GM23338 (cell line): ENCODE data around the gene EHD2. TPM values are rescaled to one million over a fixed set of nuclear protein-coding genes. Genes with fewer than 3 reads are reported as not detected.
A peak's percentile ranks its signal among the peaks of the same experiment; 100 is the strongest.

Experiments
- ATAC-seq: fragments of 200-7000 bp; cut with Tn5 transposase; 3 replicates; pipeline ENCODE4 v1.9.1; 2020
- DNase-seq: peaks from one replicate; pipeline ENCODE4 v3.0.0-alpha.2; 2015; ENCODE audit warnings: low spot score
- H2AFZ ChIP-seq: fragments of 200-600 bp; sonication (generic); 2 replicates; pipeline ENCODE4 v1.8.0; 2016; ENCODE audit warnings: antibody characterized with exemption, mild to moderate bottlenecking, moderate library complexity
- H3F3A ChIP-seq: fragments of 200-600 bp; sonication (generic); replicated peaks from 2 replicates; pipeline ENCODE4 v1.8.0; 2017; ENCODE audit warnings: antibody characterized with exemption, mixed run types, low read depth
- H3K27ac ChIP-seq: fragments of 200-600 bp; sonication (generic); 2 replicates; pipeline ENCODE4 v1.6.1; 2016; ENCODE audit warnings: low read depth
- H3K27me3 ChIP-seq: fragments of 200-600 bp; sonication (generic); 2 replicates; pipeline ENCODE4 v1.8.0; 2016; ENCODE audit warnings: mild to moderate bottlenecking, mixed run types, moderate library complexity; ENCODE audit not compliant: insufficient read depth
- H3K36me3 ChIP-seq: fragments of 200-600 bp; sonication (generic); 2 replicates; pipeline ENCODE4 v1.8.0; 2016; ENCODE audit warnings: mild to moderate bottlenecking; ENCODE audit not compliant: insufficient read depth
- H3K4me1 ChIP-seq: fragments of 200-600 bp; sonication (generic); 2 replicates; pipeline ENCODE4 v1.8.0; 2016; ENCODE audit warnings: mild to moderate bottlenecking, moderate library complexity; ENCODE audit not compliant: insufficient read depth
- H3K4me2 ChIP-seq: fragments of 200-600 bp; sonication (generic); 2 replicates; pipeline ENCODE4 v1.7.1; 2017; ENCODE audit warnings: mixed run types
- H3K4me3 ChIP-seq: fragments of 200-600 bp; sonication (generic); 2 replicates; pipeline ENCODE4 v1.6.1; 2016; ENCODE audit warnings: mixed run types
- H3K79me2 ChIP-seq: fragments of 200-600 bp; sonication (generic); replicated peaks from 2 replicates; pipeline ENCODE4 v1.8.0; 2017; ENCODE audit warnings: mild to moderate bottlenecking; ENCODE audit not compliant: insufficient read depth
- H3K9me2 ChIP-seq: fragments of 200-600 bp; sonication (generic); 2 replicates; pipeline ENCODE4 v1.8.0; 2017; ENCODE audit not compliant: insufficient read depth
- H4K20me1 ChIP-seq: fragments of 200-600 bp; sonication (generic); replicated peaks from 2 replicates; pipeline ENCODE4 v1.8.0; 2017; ENCODE audit warnings: mild to moderate bottlenecking; ENCODE audit not compliant: insufficient read depth
- H3K27ac Mint-ChIP-seq: 2 replicates; pipeline ENCODE4 v1.8.0; 2020; ENCODE audit warnings: inconsistent platforms, mild to moderate bottlenecking, moderate library complexity, mixed read lengths
- H3K27me3 Mint-ChIP-seq: 3 replicates; pipeline ENCODE4 v1.8.0; 2022; ENCODE audit warnings: low read depth, mild to moderate bottlenecking, moderate library complexity, mixed read lengths, inconsistent platforms; ENCODE audit not compliant: insufficient read depth, poor library complexity
- H3K36me3 Mint-ChIP-seq: 3 replicates; pipeline ENCODE4 v1.8.0; 2021; ENCODE audit warnings: low read depth, mild to moderate bottlenecking, inconsistent platforms, moderate library complexity, mixed read lengths
- H3K4me1 Mint-ChIP-seq: 3 replicates; pipeline ENCODE4 v1.8.0; 2020; ENCODE audit warnings: mild to moderate bottlenecking, inconsistent platforms, mixed read lengths
- H3K4me3 Mint-ChIP-seq: 3 replicates; pipeline ENCODE4 v1.8.0; 2021; ENCODE audit warnings: moderate library complexity, mild to moderate bottlenecking, inconsistent platforms, mixed read lengths
- H3K9me3 Mint-ChIP-seq: 3 replicates; pipeline ENCODE4 v1.8.0; 2020; ENCODE audit warnings: moderate library complexity, mild to moderate bottlenecking, inconsistent platforms, mixed read lengths
- CREB1 ChIP-seq: fragments of 250-450 bp; sonication (Bioruptor Pico); IDR thresholded peaks from 2 replicates; pipeline ENCODE4 v1.5.0; 2020; ENCODE audit warnings: low read depth, mild to moderate bottlenecking, moderate library complexity
- EZH2 ChIP-seq: fragments of 200-600 bp; sonication (generic); IDR thresholded peaks from one replicate; pipeline ENCODE4 v1.8.0; 2017; ENCODE audit warnings: antibody characterized with exemption, mild to moderate bottlenecking, low read depth; ENCODE audit not compliant: unreplicated experiment
- EZH2phosphoT487 ChIP-seq: fragments of 200-600 bp; sonication (generic); IDR thresholded peaks from one replicate; pipeline ENCODE4 v1.8.1; 2018; ENCODE audit warnings: antibody characterized with exemption; ENCODE audit not compliant: unreplicated experiment
- JUNB ChIP-seq: IDR thresholded peaks from one replicate; pipeline ENCODE4 v1.6.1; 2016; ENCODE audit warnings: antibody characterized with exemption; ENCODE audit not compliant: unreplicated experiment
- NANOG ChIP-seq: IDR thresholded peaks from 2 replicates; pipeline ENCODE4 v1.6.1; 2016; ENCODE audit warnings: antibody characterized with exemption, borderline replicate concordance
- POLR2AphosphoS5 ChIP-seq: IDR thresholded peaks from 2 replicates; pipeline ENCODE4 v1.6.1; 2016; ENCODE audit warnings: antibody characterized with exemption, low read depth
- STAT1 ChIP-seq: IDR thresholded peaks from one replicate; pipeline ENCODE4 v1.6.1; 2016; ENCODE audit warnings: antibody characterized with exemption; ENCODE audit not compliant: unreplicated experiment
- ZNF114 ChIP-seq: fragments of 250-450 bp; sonication (Bioruptor Pico); IDR thresholded peaks from 2 replicates; pipeline ENCODE4 v1.5.0; 2020; ENCODE audit warnings: mild to moderate bottlenecking, moderate library complexity
- ZNF331 ChIP-seq: fragments of 250-450 bp; sonication (Bioruptor Pico); IDR thresholded peaks from 2 replicates; pipeline ENCODE4 v1.5.0; 2020; ENCODE audit warnings: low read depth, mild to moderate bottlenecking, moderate library complexity
- ZNF462 ChIP-seq: fragments of 250-450 bp; sonication (Bioruptor Pico); IDR thresholded peaks from 2 replicates; pipeline ENCODE4 v1.5.0; 2020; ENCODE audit warnings: mild to moderate bottlenecking, moderate library complexity
- polyA plus RNA-seq: library from polyadenylated mRNA; unstranded; fragments of >200 nt; fragmentation: Nextera tagmentation; extraction: Ambion mirVana; gene quantifications from 2 replicates; pipeline ENCODE4 v1.2.1, GENCODE V29; 2016
- total RNA-seq: library from RNA; depleted of rRNA; stranded (reverse); fragments of >200 nt; shearing (Covaris generic); gene quantifications from 2 replicates; pipeline ENCODE4 v1.2.3, GENCODE V29; 2014
- TF ChIP-seq, protein P1 (sequence below), 2 experiments: fragments of 200-600 bp in 1 of 2; sonication (generic) in 1 of 2; conservative IDR thresholded peaks; 2 replicates each; pipeline versions ENCODE4 v1.5.1 to v1.6.1; 2016 to 2017; ENCODE audit warnings: antibody characterized with exemption in 2 of 2, low read depth in 2 of 2, mild to moderate bottlenecking in 2 of 2, moderate library complexity in 1 of 2
- TF ChIP-seq, protein P2 (sequence below): IDR thresholded peaks from 2 replicates; pipeline ENCODE4 v1.6.1; 2016; ENCODE audit warnings: antibody characterized with exemption
- TF ChIP-seq, protein P3 (sequence below): IDR thresholded peaks from one replicate; pipeline ENCODE4 v1.6.1; 2018; ENCODE audit warnings: antibody characterized with exemption; ENCODE audit not compliant: unreplicated experiment

EHD2 gene
- total and polyA plus RNA-seq, 2 experiments from 2014 or later, result 6.6 to 10.8 TPM

- no peaks in the 10 kb centered on the region for H3K36me3 ChIP-seq
- Mint-ChIP-seq H3K27ac (no peak overlapping the region), H3K27me3 (peaks cover 19% of the 10 kb centered on the region), H3K9me3 (peaks cover 21% of the 10 kb centered on the region), H3K4me3 (peak overlapping the region; percentile 55; the same call in 1 of the 3 replicates), H3K36me3 (peaks cover 19% of the 10 kb centered on the region), H3K4me1 (peaks cover 6% of the 10 kb centered on the region; the same call in 2 of the 3 replicates)
- H3K4me3 ChIP-seq, result peak overlapping the region; percentile 60; the same call in 1 of the 2 replicates
- no peaks in the 10 kb centered on the region; the same call in 1 of the 2 replicates for H3F3A ChIP-seq
- H3K27ac ChIP-seq, result no peak overlapping the region
- DNase-seq (no peak), ATAC-seq (no peak)
- H3K9me2 ChIP-seq, result no peaks in the 10 kb centered on the region
- H3K4me1 ChIP-seq, result no peaks in the 10 kb centered on the region; the same call in 1 of the 2 replicates
- H3K79me2 ChIP-seq, result no peaks in the 10 kb centered on the region
- H4K20me1 ChIP-seq, result no peaks in the 10 kb centered on the region
- no peak for TF ChIP-seq STAT1
- no peak for TF ChIP-seq ZNF114 (CRISPR knock-in tag)
- TF ChIP-seq EZH2, result no peak
- TF ChIP-seq, protein P1, sequence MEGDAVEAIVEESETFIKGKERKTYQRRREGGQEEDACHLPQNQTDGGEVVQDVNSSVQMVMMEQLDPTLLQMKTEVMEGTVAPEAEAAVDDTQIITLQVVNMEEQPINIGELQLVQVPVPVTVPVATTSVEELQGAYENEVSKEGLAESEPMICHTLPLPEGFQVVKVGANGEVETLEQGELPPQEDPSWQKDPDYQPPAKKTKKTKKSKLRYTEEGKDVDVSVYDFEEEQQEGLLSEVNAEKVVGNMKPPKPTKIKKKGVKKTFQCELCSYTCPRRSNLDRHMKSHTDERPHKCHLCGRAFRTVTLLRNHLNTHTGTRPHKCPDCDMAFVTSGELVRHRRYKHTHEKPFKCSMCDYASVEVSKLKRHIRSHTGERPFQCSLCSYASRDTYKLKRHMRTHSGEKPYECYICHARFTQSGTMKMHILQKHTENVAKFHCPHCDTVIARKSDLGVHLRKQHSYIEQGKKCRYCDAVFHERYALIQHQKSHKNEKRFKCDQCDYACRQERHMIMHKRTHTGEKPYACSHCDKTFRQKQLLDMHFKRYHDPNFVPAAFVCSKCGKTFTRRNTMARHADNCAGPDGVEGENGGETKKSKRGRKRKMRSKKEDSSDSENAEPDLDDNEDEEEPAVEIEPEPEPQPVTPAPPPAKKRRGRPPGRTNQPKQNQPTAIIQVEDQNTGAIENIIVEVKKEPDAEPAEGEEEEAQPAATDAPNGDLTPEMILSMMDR (conservative IDR thresholded peaks at IDR 0.05; ENCODE audit: low read depth in 2 of 2), result no peak
- TF ChIP-seq ZNF331 (CRISPR knock-in tag), result no peak
- no peak for TF ChIP-seq JUNB
- no peak for TF ChIP-seq CREB1 (CRISPR knock-in tag)
- TF ChIP-seq, protein P2, sequence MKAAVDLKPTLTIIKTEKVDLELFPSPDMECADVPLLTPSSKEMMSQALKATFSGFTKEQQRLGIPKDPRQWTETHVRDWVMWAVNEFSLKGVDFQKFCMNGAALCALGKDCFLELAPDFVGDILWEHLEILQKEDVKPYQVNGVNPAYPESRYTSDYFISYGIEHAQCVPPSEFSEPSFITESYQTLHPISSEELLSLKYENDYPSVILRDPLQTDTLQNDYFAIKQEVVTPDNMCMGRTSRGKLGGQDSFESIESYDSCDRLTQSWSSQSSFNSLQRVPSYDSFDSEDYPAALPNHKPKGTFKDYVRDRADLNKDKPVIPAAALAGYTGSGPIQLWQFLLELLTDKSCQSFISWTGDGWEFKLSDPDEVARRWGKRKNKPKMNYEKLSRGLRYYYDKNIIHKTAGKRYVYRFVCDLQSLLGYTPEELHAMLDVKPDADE, result no peak
- TF ChIP-seq ZNF462 (CRISPR knock-in tag), result no peak
- TF ChIP-seq POLR2AphosphoS5, result no peak
- TF ChIP-seq EZH2phosphoT487, result no peak
- TF ChIP-seq NANOG, result no peak
- TF ChIP-seq, protein P3, sequence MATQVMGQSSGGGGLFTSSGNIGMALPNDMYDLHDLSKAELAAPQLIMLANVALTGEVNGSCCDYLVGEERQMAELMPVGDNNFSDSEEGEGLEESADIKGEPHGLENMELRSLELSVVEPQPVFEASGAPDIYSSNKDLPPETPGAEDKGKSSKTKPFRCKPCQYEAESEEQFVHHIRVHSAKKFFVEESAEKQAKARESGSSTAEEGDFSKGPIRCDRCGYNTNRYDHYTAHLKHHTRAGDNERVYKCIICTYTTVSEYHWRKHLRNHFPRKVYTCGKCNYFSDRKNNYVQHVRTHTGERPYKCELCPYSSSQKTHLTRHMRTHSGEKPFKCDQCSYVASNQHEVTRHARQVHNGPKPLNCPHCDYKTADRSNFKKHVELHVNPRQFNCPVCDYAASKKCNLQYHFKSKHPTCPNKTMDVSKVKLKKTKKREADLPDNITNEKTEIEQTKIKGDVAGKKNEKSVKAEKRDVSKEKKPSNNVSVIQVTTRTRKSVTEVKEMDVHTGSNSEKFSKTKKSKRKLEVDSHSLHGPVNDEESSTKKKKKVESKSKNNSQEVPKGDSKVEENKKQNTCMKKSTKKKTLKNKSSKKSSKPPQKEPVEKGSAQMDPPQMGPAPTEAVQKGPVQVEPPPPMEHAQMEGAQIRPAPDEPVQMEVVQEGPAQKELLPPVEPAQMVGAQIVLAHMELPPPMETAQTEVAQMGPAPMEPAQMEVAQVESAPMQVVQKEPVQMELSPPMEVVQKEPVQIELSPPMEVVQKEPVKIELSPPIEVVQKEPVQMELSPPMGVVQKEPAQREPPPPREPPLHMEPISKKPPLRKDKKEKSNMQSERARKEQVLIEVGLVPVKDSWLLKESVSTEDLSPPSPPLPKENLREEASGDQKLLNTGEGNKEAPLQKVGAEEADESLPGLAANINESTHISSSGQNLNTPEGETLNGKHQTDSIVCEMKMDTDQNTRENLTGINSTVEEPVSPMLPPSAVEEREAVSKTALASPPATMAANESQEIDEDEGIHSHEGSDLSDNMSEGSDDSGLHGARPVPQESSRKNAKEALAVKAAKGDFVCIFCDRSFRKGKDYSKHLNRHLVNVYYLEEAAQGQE, result no peak
- H3K4me2 ChIP-seq, result peak overlapping the region; percentile 78; the same call in 1 of the 2 replicates
- no peak overlapping the region for H2AFZ ChIP-seq
- H3K27me3 ChIP-seq, result no peaks in the 10 kb centered on the region
Observed at GRCh38 chr19:47714339-47714738, 1.1 kb downstream of the EHD2 start.
